GM19238 (cell line): ENCODE results near the gene NCAM1.

Source experiments
- DNase-seq: peaks from one replicate; pipeline ENCODE4 v3.0.0; 2011; ENCODE audit warnings: low spot score; ENCODE audit not compliant: insufficient read length

The NCAM1 gene

GRCh38 chr11:113249786-113250185 lies 288.6 kb downstream of the NCAM1 start:
- no peak for DNase-seq

- DNase-seq = no peak
Measured at GRCh38 chr11:113251281-113251680, 290.1 kb downstream of the NCAM1 start.

DNA sequence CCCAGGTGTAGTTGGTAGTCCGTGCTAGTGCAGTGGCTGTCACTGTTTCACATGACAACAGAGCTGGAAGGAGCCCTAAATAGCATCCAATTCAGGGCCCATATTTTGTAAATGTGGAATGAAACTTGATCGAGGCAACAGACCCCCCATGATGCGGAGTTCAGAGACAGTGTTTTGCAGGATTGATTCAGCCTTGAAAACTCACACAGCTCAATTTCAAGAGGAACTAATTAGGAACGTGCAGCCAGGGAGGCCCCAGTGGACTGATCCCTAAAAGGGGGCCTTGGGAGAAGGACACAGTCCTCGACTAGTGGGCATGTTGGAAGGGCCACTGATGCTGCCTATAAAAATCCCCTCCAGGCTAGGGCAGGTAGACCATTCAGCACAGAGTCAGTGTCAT lies 292.2 kb downstream of the NCAM1 start:
- no peak for DNase-seq

GRCh38 chr11:113255096-113255495 lies 293.9 kb downstream of the NCAM1 start:
- DNase-seq = no peak

DNA sequence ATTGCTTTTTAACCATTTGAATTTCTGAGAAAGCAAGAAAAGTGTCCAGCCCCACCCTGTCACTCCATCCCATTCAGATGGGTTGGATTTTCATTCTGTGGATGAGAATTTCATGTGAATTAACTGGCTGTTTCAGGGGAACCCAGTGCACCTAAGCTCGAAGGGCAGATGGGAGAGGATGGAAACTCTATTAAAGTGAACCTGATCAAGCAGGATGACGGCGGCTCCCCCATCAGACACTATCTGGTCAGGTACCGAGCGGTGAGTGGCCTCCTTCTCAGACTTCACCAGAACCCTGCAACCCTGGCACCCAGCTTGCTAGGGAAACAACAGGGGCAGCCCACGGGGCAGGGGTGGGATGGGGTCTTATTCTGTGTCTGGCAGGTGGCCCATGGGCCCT lies 294.5 kb downstream of the NCAM1 start:
- no peak for DNase-seq

DNA sequence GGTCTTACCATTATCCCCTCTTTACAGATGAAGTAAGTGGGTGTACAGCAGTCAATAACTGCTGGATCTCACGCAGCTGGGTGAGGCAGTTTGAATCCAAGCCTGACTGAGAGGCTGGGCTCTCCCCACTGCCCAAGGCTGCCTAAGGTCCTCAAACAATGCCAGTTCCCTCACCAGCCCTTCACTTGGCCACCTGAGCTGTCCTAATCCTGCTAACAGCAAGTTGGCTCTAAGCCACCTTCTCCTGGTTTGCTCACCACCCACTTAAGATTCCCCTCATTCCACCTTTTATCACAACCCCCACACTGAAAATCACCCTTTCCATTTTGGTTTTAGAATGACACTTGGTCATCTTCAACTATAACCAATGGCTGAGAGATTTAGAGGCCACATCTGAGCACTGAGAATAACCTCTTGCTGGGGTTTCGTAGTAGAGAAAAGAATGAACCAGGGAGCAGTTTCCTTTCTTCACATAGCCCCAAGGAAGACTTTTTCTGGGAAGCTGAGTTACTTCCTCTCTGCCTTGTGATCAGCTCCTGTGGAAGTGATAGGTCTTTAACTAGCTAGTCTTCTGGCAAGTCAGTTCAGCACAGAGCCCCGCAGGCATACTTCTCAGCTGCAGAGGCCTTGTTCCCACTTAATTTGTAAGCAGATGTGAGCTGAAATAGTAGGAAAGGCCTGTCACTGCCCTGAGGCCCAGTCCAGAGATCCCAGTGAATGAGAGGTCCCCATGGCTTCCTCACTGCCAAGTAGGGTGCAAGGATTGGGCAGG lies 295.4 kb downstream of the NCAM1 start:
- no peak for DNase-seq

- DNase-seq = no peak
Measured at GRCh38 chr11:113260096-113260425, 298.8 kb downstream of the NCAM1 start.

DNA sequence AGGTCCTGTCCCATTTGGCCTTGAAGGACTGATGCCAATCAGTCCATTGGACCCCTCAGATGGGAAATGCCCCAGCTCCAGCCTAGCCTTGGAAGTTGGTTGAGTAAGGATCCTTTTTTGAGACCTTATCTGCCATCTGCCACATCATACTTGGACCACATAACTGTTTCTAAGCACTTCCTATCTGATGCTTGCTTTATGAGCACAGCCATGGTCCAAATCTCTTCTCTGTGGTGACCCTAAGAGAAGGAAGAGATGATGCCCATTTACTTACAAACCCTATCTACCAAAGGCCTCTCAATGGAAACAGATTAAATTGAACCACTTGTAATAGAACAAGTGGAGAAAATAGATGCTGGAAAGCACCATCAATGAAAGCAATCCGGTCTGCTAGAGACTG lies 299.3 kb downstream of the NCAM1 start:
- no peak for DNase-seq

- DNase-seq = no peak
Measured at GRCh38 chr11:113261709-113262475, 300.7 kb downstream of the NCAM1 start.

GRCh38 chr11:113262594-113262993 lies 301.4 kb downstream of the NCAM1 start:
- no peak for DNase-seq

GRCh38 chr11:113263458-113264259 lies 302.4 kb downstream of the NCAM1 start:
- DNase-seq = no peak

- DNase-seq = no peak
Measured at GRCh38 chr11:113265362-113265761, 304.1 kb downstream of the NCAM1 start.

DNA sequence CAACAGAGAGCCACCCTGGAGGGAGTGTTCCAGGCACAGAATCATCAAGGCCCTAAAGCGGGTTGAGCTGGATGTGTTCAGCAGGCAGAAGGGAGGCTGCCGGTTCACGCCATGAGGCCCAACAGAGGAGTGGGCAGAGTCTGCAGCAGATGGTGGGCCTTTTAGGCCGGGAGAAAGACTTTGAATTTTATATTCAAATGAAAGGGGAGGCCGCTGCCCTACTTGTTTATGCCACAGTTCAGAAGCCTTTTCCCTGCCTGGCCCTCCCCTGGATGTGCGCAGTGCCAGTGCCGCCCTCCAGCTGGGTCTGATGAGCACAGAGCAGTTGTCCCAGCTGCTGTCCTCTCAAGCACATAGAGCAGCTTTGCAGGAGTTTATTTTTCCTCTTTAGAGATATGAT lies 306.3 kb downstream of the NCAM1 start:
- no peak for DNase-seq

GRCh38 chr11:113269096-113269495 lies 307.9 kb downstream of the NCAM1 start:
- no peak for DNase-seq

GRCh38 chr11:113269636-113270035 lies 308.4 kb downstream of the NCAM1 start:
- DNase-seq = no peak

- DNase-seq = no peak
Measured at GRCh38 chr11:113270080-113270479, 308.9 kb downstream of the NCAM1 start.

DNA sequence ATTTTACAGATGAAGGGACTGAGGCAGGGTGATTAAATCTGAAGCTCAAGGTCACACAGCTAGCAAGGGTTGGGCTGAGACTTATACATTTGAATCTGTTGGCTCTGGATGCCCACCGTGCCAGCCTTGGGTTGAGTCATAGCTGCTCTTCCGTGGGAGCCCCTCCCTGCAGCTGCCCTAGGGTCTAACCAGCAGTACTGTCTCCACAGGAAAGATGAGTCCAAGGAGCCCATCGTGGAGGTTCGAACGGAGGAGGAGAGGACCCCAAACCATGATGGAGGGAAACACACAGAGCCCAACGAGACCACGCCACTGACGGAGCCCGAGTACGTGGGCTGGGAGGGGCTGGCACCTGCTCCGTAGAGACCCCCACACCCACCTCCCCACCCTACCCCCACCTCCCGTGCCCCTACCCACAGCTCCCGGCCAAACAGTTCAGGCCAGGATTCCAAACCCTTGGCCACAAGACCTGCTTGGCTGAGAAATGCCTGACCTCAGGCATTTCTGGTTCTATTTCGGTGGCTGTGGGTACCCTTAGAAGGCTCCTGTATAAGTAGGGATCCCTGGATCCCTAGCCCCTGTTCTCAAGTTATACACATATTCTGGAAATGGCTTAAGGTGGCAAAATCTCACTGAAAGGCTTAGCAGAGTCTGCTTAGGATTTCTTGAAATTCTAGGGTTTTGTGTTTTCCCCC lies 310.5 kb downstream of the NCAM1 start:
- DNase-seq = no peak

- DNase-seq = no peak
Measured at GRCh38 chr11:113272281-113272680, 311.1 kb downstream of the NCAM1 start.

DNA sequence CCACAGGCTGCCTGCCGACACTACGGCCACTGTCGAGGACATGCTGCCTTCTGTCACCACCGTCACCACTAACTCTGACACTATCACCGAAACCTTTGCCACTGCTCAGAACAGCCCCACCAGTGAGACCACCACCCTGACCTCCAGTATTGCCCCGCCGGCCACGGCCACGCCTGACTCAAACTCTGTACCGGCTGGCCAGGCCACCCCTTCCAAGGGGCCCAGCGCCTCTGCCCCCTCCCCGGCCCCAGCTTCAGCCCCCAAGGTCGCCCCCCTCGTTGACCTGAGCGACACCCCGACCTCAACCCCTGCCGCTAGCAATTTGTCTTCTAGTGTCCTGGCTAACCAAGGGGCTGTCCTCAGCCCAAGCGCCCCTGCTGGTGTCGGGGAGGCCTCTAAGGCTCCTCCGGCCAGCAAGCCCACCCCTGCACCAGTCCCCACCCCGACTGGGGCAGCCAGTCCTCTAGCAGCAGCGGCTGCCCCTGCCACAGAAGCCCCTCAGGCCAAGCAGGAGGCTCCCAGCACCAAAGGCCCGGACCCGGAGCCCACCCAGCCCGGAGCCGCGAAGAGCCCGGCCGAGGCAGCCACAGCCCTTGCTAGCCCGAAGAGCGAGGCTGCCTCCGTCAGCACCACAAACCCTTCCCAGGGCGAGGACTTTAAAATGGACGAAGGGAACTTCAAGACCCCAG lies 311.9 kb downstream of the NCAM1 start:
- DNase-seq = no peak

- DNase-seq = no peak
Measured at GRCh38 chr11:113273720-113274119, 312.5 kb downstream of the NCAM1 start.
